HepG2 (cell line): ENCODE results near the gene MAPK8.

Experiments
- HNF4G ChIP-seq, 2 experiments: sonication (generic) in 1 of 2; formaldehyde crosslinking in 1 of 2; IDR thresholded peaks; 2 replicates each; pipeline versions ENCODE4 v1.4.0 to v1.6.1; 2011 to 2020; ENCODE audit warnings: borderline replicate concordance in 2 of 2, low read depth in 2 of 2, mild to moderate bottlenecking in 2 of 2, low read length in 1 of 2, missing genetic modification reagents in 1 of 2, moderate library complexity in 1 of 2
- POLR2A ChIP-seq, 2 experiments: IDR thresholded peaks; 2 replicates each; pipeline ENCODE4 v1.6.1; 2011; ENCODE audit warnings: low read depth in 2 of 2, low read length in 2 of 2, mild to moderate bottlenecking in 1 of 2, moderate library complexity in 1 of 2; ENCODE audit not compliant: insufficient read depth in 1 of 2
- REXO4 ChIP-seq: sonication (generic); formaldehyde crosslinking; IDR thresholded peaks from 2 replicates; pipeline ENCODE4 v1.8.0; 2022; ENCODE audit warnings: missing genetic modification reagents, mild to moderate bottlenecking, borderline replicate concordance
- XRCC5 ChIP-seq: fragments of 200-400 bp; formaldehyde crosslinking; optimal IDR thresholded peaks from 2 replicates; pipeline ENCODE3; 2017; ENCODE audit warnings: mild to moderate bottlenecking, low read length
- ZBTB8A ChIP-seq: sonication (generic); formaldehyde crosslinking; IDR thresholded peaks from 2 replicates; pipeline ENCODE4 v1.4.0; 2020; ENCODE audit warnings: mild to moderate bottlenecking, low read depth, missing genetic modification reagents, borderline replicate concordance
- ZFAT ChIP-seq: sonication (generic); formaldehyde crosslinking; conservative IDR thresholded peaks from 2 replicates; pipeline ENCODE4 v1.8.1; 2023; ENCODE audit warnings: missing genetic modification reagents, inconsistent platforms
- ZNF446 ChIP-seq: sonication (generic); formaldehyde crosslinking; IDR thresholded peaks from 2 replicates; pipeline ENCODE4 v1.5.0; 2020; ENCODE audit warnings: mild to moderate bottlenecking, missing genetic modification reagents
- ZNF660 ChIP-seq: sonication (generic); formaldehyde crosslinking; IDR thresholded peaks from 2 replicates; pipeline ENCODE4 v1.5.1; 2020; ENCODE audit warnings: mild to moderate bottlenecking, low read depth, missing genetic modification reagents, borderline replicate concordance
- TF ChIP-seq, protein P1 (sequence below): fragments of 450-650 bp; IDR thresholded peaks from 2 replicates; pipeline ENCODE4 v1.6.1; 2017; ENCODE audit warnings: mild to moderate bottlenecking
- TF ChIP-seq, protein P2 (sequence below): conservative IDR thresholded peaks from 2 replicates; pipeline ENCODE4 v1.6.1; 2018; ENCODE audit warnings: missing genetic modification reagents
- TF ChIP-seq, protein P3 (sequence below), 2 experiments: sonication (generic) in 1 of 2; formaldehyde crosslinking in 1 of 2; IDR thresholded peaks; 2 replicates each; pipeline versions ENCODE4 v1.6.1 to v1.9.0; 2014 to 2022; ENCODE audit warnings: antibody characterized with exemption in 1 of 2, borderline replicate concordance in 1 of 2, inconsistent platforms in 1 of 2, low read depth in 1 of 2, missing genetic modification reagents in 1 of 2
- TF ChIP-seq, protein P4 (sequence below): sonication (generic); formaldehyde crosslinking; IDR thresholded peaks from 2 replicates; pipeline ENCODE4 v1.5.0; 2020; ENCODE audit warnings: mild to moderate bottlenecking, missing genetic modification reagents, moderate library complexity

DNA sequence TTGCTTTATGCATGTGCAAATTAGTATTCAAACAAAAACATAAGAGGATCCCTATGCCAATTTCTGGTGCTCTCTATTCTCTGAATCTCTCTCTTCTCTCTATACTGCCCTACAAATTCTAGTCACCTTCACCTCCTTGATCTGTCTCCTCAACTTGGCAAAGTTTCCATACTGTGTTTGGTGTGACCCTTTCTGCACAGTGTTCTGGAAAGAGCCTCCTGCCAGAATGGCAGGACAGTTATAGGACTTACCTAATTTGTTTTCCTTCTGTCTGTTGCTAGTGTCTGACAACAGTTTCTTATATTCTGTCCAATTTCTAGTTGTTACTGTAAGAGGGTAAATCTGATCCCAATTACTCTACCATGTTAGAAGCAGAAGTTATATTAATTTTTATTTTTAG is 34.3 kb downstream of the MAPK8 start:
- TF ChIP-seq ZNF446 (CRISPR knock-in tag): no peak
- no peak for TF ChIP-seq XRCC5
- TF ChIP-seq HNF4G (IDR thresholded peaks at IDR 0.05; ENCODE audit: borderline replicate concordance, low read depth, low read length): no peak
- TF ChIP-seq HNF4G (CRISPR knock-in tag; IDR thresholded peaks at IDR 0.05; ENCODE audit: borderline replicate concordance, low read depth): no peak
- TF ChIP-seq, protein P1, sequence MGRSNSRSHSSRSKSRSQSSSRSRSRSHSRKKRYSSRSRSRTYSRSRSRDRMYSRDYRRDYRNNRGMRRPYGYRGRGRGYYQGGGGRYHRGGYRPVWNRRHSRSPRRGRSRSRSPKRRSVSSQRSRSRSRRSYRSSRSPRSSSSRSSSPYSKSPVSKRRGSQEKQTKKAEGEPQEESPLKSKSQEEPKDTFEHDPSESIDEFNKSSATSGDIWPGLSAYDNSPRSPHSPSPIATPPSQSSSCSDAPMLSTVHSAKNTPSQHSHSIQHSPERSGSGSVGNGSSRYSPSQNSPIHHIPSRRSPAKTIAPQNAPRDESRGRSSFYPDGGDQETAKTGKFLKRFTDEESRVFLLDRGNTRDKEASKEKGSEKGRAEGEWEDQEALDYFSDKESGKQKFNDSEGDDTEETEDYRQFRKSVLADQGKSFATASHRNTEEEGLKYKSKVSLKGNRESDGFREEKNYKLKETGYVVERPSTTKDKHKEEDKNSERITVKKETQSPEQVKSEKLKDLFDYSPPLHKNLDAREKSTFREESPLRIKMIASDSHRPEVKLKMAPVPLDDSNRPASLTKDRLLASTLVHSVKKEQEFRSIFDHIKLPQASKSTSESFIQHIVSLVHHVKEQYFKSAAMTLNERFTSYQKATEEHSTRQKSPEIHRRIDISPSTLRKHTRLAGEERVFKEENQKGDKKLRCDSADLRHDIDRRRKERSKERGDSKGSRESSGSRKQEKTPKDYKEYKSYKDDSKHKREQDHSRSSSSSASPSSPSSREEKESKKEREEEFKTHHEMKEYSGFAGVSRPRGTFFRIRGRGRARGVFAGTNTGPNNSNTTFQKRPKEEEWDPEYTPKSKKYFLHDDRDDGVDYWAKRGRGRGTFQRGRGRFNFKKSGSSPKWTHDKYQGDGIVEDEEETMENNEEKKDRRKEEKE: no peak
- TF ChIP-seq POLR2A (IDR thresholded peaks at IDR 0.05; ENCODE audit: insufficient read depth in 1 of 2, low read depth in 2 of 2, low read length in 2 of 2): no peak
- TF ChIP-seq, protein P2, sequence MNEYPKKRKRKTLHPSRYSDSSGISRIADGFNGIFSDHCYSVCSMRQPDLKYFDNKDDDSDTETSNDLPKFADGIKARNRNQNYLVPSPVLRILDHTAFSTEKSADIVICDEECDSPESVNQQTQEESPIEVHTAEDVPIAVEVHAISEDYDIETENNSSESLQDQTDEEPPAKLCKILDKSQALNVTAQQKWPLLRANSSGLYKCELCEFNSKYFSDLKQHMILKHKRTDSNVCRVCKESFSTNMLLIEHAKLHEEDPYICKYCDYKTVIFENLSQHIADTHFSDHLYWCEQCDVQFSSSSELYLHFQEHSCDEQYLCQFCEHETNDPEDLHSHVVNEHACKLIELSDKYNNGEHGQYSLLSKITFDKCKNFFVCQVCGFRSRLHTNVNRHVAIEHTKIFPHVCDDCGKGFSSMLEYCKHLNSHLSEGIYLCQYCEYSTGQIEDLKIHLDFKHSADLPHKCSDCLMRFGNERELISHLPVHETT (CRISPR knock-in tag): no peak
- no peak for TF ChIP-seq REXO4 (CRISPR knock-in tag)
- TF ChIP-seq ZNF660 (CRISPR knock-in tag): no peak
- TF ChIP-seq, protein P3, sequence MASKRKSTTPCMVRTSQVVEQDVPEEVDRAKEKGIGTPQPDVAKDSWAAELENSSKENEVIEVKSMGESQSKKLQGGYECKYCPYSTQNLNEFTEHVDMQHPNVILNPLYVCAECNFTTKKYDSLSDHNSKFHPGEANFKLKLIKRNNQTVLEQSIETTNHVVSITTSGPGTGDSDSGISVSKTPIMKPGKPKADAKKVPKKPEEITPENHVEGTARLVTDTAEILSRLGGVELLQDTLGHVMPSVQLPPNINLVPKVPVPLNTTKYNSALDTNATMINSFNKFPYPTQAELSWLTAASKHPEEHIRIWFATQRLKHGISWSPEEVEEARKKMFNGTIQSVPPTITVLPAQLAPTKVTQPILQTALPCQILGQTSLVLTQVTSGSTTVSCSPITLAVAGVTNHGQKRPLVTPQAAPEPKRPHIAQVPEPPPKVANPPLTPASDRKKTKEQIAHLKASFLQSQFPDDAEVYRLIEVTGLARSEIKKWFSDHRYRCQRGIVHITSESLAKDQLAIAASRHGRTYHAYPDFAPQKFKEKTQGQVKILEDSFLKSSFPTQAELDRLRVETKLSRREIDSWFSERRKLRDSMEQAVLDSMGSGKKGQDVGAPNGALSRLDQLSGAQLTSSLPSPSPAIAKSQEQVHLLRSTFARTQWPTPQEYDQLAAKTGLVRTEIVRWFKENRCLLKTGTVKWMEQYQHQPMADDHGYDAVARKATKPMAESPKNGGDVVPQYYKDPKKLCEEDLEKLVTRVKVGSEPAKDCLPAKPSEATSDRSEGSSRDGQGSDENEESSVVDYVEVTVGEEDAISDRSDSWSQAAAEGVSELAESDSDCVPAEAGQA (IDR thresholded peaks at IDR 0.05; ENCODE audit: low read depth): no peak
- TF ChIP-seq, protein P3 (CRISPR knock-in tag; IDR thresholded peaks at IDR 0.05; ENCODE audit: borderline replicate concordance): no peak
- TF ChIP-seq, protein P4, sequence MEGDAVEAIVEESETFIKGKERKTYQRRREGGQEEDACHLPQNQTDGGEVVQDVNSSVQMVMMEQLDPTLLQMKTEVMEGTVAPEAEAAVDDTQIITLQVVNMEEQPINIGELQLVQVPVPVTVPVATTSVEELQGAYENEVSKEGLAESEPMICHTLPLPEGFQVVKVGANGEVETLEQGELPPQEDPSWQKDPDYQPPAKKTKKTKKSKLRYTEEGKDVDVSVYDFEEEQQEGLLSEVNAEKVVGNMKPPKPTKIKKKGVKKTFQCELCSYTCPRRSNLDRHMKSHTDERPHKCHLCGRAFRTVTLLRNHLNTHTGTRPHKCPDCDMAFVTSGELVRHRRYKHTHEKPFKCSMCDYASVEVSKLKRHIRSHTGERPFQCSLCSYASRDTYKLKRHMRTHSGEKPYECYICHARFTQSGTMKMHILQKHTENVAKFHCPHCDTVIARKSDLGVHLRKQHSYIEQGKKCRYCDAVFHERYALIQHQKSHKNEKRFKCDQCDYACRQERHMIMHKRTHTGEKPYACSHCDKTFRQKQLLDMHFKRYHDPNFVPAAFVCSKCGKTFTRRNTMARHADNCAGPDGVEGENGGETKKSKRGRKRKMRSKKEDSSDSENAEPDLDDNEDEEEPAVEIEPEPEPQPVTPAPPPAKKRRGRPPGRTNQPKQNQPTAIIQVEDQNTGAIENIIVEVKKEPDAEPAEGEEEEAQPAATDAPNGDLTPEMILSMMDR (CRISPR knock-in tag): no peak
- TF ChIP-seq ZFAT: no peak
- TF ChIP-seq ZBTB8A (CRISPR knock-in tag): no peak
